Mesenchymal stem cell (in vitro differentiated cells and primary cell): ENCODE results near the gene PRR20D.
"Not testable (repeated sequence)": the region's sequence is repeated elsewhere in the genome, so short reads cannot be mapped to it uniquely, and the experiment has no call there.

ENCODE experiments used
- DNase-seq: peaks from one replicate; pipeline ENCODE4 v3.0.0-alpha.2; 2013
- H2AFZ ChIP-seq: one replicate; pipeline ENCODE4 v1.6.1; 2013; ENCODE audit warnings: low read depth, mild to moderate bottlenecking, control low read depth, inconsistent platforms, low read length, moderate library complexity
- H2AK5ac ChIP-seq: 2 replicates; pipeline ENCODE4 v1.6.1; 2013; ENCODE audit warnings: low read length, moderate library complexity, mild to moderate bottlenecking, inconsistent platforms; ENCODE audit not compliant: severe bottlenecking
- H2BK120ac ChIP-seq: one replicate; pipeline ENCODE4 v1.6.1; 2013; ENCODE audit warnings: low read depth, mild to moderate bottlenecking, inconsistent platforms, low read length, moderate library complexity
- H2BK12ac ChIP-seq, 2 experiments: one replicate each; pipeline ENCODE4 v1.6.1; 2013; ENCODE audit warnings: inconsistent platforms in 2 of 2, low read length in 2 of 2, mild to moderate bottlenecking in 2 of 2, moderate library complexity in 2 of 2, control low read depth in 1 of 2
- H2BK15ac ChIP-seq: one replicate; pipeline ENCODE4 v1.6.1; 2013; ENCODE audit warnings: mild to moderate bottlenecking, low read depth, inconsistent platforms; ENCODE audit not compliant: poor library complexity, severe bottlenecking
- H2BK5ac ChIP-seq: 2 replicates; pipeline ENCODE4 v1.6.1; 2013; ENCODE audit warnings: low read depth, mild to moderate bottlenecking, low read length, control low read depth, inconsistent platforms; ENCODE audit not compliant: poor library complexity, severe bottlenecking
- H3K14ac ChIP-seq, 2 experiments: one replicate each; pipeline ENCODE4 v1.6.1; 2013; ENCODE audit warnings: inconsistent platforms in 2 of 2, low read length in 2 of 2, control low read depth in 1 of 2, mild to moderate bottlenecking in 1 of 2, moderate library complexity in 1 of 2
- H3K18ac ChIP-seq, 2 experiments: one replicate each; pipeline ENCODE4 v1.6.1; 2013; ENCODE audit warnings: inconsistent platforms in 2 of 2, low read length in 2 of 2, control low read depth in 1 of 2, low read depth in 1 of 2, mild to moderate bottlenecking in 1 of 2
- H3K23ac ChIP-seq, 2 experiments: one replicate each; pipeline ENCODE4 v1.6.1; 2013; ENCODE audit warnings: inconsistent platforms in 2 of 2, low read length in 2 of 2, mild to moderate bottlenecking in 2 of 2, moderate library complexity in 2 of 2, control low read depth in 1 of 2
- H3K27ac ChIP-seq: 2 replicates; pipeline ENCODE4 v1.5.1; 2013; ENCODE audit warnings: mild to moderate bottlenecking, moderate library complexity, low read length, control low read depth, inconsistent platforms; ENCODE audit not compliant: poor library complexity, severe bottlenecking
- H3K27me3 ChIP-seq, 2 experiments: 2 replicates each; pipeline versions ENCODE4 v1.6.1 to v1.7.0; 2013; ENCODE audit warnings: low read length in 2 of 2, mild to moderate bottlenecking in 2 of 2, moderate library complexity in 2 of 2, control low read depth in 1 of 2, inconsistent platforms in 1 of 2; ENCODE audit not compliant: control insufficient read depth in 1 of 2, insufficient read depth in 1 of 2
- H3K36me3 ChIP-seq, 2 experiments: 2 replicates each; pipeline versions ENCODE4 v1.6.1 to v1.7.0; 2013; ENCODE audit warnings: low read length in 2 of 2, control low read depth in 1 of 2, inconsistent platforms in 1 of 2, low read depth in 1 of 2, mild to moderate bottlenecking in 1 of 2; ENCODE audit not compliant: insufficient read depth in 2 of 2, control insufficient read depth in 1 of 2
- H3K4ac ChIP-seq, 2 experiments: one replicate each; pipeline ENCODE4 v1.6.1; 2013; ENCODE audit warnings: inconsistent platforms in 2 of 2, low read length in 2 of 2, mild to moderate bottlenecking in 2 of 2, moderate library complexity in 2 of 2, control low read depth in 1 of 2, low read depth in 1 of 2
- H3K4me1 ChIP-seq: 2 replicates; pipeline ENCODE4 v1.6.1; 2013; ENCODE audit warnings: low read depth, low read length, control low read depth; ENCODE audit not compliant: control insufficient read depth, insufficient read depth
- H3K4me2 ChIP-seq: 2 replicates; pipeline ENCODE4 v1.6.1; 2013; ENCODE audit warnings: low read length, mild to moderate bottlenecking, inconsistent platforms; ENCODE audit not compliant: poor library complexity, severe bottlenecking
- H3K4me3 ChIP-seq, 2 experiments: 2 replicates each; pipeline versions ENCODE4 v1.5.1 to v1.7.0; 2013; ENCODE audit warnings: low read length in 2 of 2, mild to moderate bottlenecking in 2 of 2, control low read depth in 1 of 2, low read depth in 1 of 2; ENCODE audit not compliant: insufficient read depth in 1 of 2
- H3K79me1 ChIP-seq: replicated peaks from 2 replicates; pipeline ENCODE4 v1.6.1; 2013; ENCODE audit warnings: mild to moderate bottlenecking, control low read depth, low read length, inconsistent platforms; ENCODE audit not compliant: poor library complexity, severe bottlenecking
- H3K9ac ChIP-seq: 2 replicates; pipeline ENCODE4 v1.7.0; 2013; ENCODE audit warnings: mild to moderate bottlenecking, low read length, moderate library complexity
- H3K9me3 ChIP-seq: 2 replicates; pipeline ENCODE4 v1.7.0; 2013; ENCODE audit warnings: mild to moderate bottlenecking, low read length; ENCODE audit not compliant: control insufficient read depth
- H4K8ac ChIP-seq: one replicate; pipeline ENCODE4 v1.6.1; 2013; ENCODE audit warnings: inconsistent platforms, mild to moderate bottlenecking, low read length, moderate library complexity
- H4K91ac ChIP-seq: one replicate; pipeline ENCODE4 v1.6.1; 2013; ENCODE audit warnings: mild to moderate bottlenecking, low read length, inconsistent platforms
- WGBS: methylation state at CpG from one replicate; pipeline ENCODE4 v1.1.7; 2013; ENCODE audit warnings: mixed read lengths; 5-methylcytosine and 5-hydroxymethylcytosine counted together

PRR20D gene

DNA sequence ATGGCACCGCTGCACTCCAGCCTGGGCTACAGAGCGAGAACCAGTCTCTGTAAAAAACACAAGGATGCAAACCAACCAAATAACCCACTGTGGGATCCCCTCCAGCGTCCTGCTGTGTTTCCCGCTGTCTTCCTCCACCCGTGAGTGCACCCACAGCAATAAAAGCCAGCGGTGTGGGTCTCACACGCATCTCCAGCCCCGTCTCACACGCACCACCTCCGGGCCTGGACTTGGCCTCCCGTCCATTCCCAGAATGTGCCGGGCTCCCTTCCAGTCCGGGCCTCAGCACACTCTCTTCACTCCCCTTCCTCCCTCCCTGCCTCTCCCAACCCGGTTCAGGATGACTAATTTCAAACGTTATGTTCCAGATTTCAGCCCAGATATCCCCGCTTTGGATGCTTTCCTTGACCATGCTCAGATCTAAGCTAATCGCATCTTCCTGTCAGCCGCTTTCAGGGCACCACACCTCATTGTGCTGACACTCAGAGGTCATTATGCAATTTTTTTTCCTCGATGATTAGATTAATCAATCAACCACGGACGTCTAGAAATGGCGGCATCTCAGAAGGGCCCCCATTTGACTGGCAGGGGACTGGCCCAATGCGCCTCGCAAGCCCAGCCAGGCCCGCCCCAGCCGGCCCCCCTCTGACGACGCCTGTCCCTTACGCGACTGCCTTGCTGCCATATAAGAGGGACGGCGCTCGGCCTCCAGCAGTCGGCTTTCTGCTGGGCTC lies 20.0 kb upstream of the PRR20D start, which contains the start of gene PRR20A:
Gene PRR20A (plus strand): TSS at position 684 of the 734 bp plus-strand sequence. CDS start 387 bp downstream, outside the sequence.
- not testable (repeated sequence) for H3K79me1 ChIP-seq, H3K18ac ChIP-seq, H3K4me3 ChIP-seq, H3K9ac ChIP-seq, H2BK15ac ChIP-seq, H2AK5ac ChIP-seq, H3K23ac ChIP-seq, H3K27ac ChIP-seq, H3K27me3 ChIP-seq, H2BK120ac ChIP-seq, H2BK5ac ChIP-seq, H3K4me2 ChIP-seq, H3K4ac ChIP-seq, H4K8ac ChIP-seq, H3K14ac ChIP-seq, H2AFZ ChIP-seq, H2BK12ac ChIP-seq, DNase-seq, H3K36me3 ChIP-seq, H3K4me1 ChIP-seq, H4K91ac ChIP-seq, H3K9me3 ChIP-seq
- WGBS = no CpG with 5 or more reads among the region's 34 CpGs

DNA sequence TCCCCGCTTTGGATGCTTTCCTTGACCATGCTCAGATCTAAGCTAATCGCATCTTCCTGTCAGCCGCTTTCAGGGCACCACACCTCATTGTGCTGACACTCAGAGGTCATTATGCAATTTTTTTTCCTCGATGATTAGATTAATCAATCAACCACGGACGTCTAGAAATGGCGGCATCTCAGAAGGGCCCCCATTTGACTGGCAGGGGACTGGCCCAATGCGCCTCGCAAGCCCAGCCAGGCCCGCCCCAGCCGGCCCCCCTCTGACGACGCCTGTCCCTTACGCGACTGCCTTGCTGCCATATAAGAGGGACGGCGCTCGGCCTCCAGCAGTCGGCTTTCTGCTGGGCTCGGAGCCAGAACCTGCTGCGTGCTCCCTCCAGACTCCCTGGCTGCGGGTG lies 13.2 kb upstream of the PRR20D start, which contains the start of gene PRR20B:
Gene PRR20B (plus strand): TSS at position 301 of the 400 bp plus-strand sequence. CDS start 387 bp downstream, outside the sequence.
- H2AFZ ChIP-seq, H2BK12ac ChIP-seq, H3K9ac ChIP-seq, H2BK15ac ChIP-seq, H3K18ac ChIP-seq, H3K23ac ChIP-seq, H3K4me3 ChIP-seq, H2AK5ac ChIP-seq, H2BK120ac ChIP-seq, H3K4ac ChIP-seq, H3K9me3 ChIP-seq, H3K36me3 ChIP-seq, H3K14ac ChIP-seq, H3K79me1 ChIP-seq, H4K8ac ChIP-seq, H3K27me3 ChIP-seq, H3K4me2 ChIP-seq, H2BK5ac ChIP-seq, H3K27ac ChIP-seq, H4K91ac ChIP-seq, DNase-seq, H3K4me1 ChIP-seq: not testable (repeated sequence)
- WGBS = no CpG with 5 or more reads among the region's 22 CpGs

DNA sequence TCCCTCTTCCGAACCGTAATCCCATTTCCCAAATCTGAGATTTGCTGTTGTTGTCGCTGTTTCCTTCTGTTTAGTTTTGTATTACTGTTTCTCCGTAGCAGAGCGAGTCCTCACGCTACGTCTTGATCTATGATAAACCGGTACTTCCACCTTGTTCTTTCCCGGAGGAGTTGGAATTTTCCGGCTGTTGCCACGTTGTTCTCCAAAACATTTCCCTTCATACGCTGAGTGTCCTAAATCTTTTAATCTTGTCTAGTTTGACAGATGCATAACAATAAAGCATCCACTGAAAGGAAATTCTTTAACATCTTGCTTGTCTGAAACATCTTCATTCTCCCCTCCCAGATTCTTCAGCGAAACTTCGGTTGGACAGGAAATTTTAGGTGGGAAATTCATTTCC lies 12.3 kb upstream of the PRR20D start:
- not testable (repeated sequence) for H3K4me2 ChIP-seq, H3K14ac ChIP-seq, H4K91ac ChIP-seq, H3K23ac ChIP-seq, H2AFZ ChIP-seq, H3K4me1 ChIP-seq, H2BK120ac ChIP-seq, H3K79me1 ChIP-seq, H3K27me3 ChIP-seq, H2BK15ac ChIP-seq, H3K36me3 ChIP-seq, H3K4me3 ChIP-seq, H2BK12ac ChIP-seq, H3K4ac ChIP-seq, H2AK5ac ChIP-seq, H3K9ac ChIP-seq, H3K18ac ChIP-seq, H4K8ac ChIP-seq, H3K9me3 ChIP-seq, H2BK5ac ChIP-seq, H3K27ac ChIP-seq, DNase-seq
- WGBS = 95% methylated on average over 6 of the region's 14 CpGs

DNA sequence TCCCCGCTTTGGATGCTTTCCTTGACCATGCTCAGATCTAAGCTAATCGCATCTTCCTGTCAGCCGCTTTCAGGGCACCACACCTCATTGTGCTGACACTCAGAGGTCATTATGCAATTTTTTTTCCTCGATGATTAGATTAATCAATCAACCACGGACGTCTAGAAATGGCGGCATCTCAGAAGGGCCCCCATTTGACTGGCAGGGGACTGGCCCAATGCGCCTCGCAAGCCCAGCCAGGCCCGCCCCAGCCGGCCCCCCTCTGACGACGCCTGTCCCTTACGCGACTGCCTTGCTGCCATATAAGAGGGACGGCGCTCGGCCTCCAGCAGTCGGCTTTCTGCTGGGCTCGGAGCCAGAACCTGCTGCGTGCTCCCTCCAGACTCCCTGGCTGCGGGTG lies 6.7 kb upstream of the PRR20D start, which contains the start of gene PRR20C:
Gene PRR20C (plus strand): TSS at position 301 of the 400 bp plus-strand sequence. CDS start 387 bp downstream, outside the sequence.
- not testable (repeated sequence) for H3K4me1 ChIP-seq, H3K9ac ChIP-seq, H2AK5ac ChIP-seq, H3K4ac ChIP-seq, H2BK15ac ChIP-seq, H3K9me3 ChIP-seq, H3K14ac ChIP-seq, H3K4me3 ChIP-seq, DNase-seq, H3K23ac ChIP-seq, H4K8ac ChIP-seq, H2BK12ac ChIP-seq, H3K18ac ChIP-seq, H3K4me2 ChIP-seq, H2BK120ac ChIP-seq, H4K91ac ChIP-seq, H3K79me1 ChIP-seq, H3K27me3 ChIP-seq, H2BK5ac ChIP-seq, H3K36me3 ChIP-seq, H3K27ac ChIP-seq, H2AFZ ChIP-seq
- WGBS = no CpG with 5 or more reads among the region's 22 CpGs
